ENCODE data around the gene OXSR1.
A peak's percentile ranks its signal among the peaks of the same experiment; 100 is the strongest.

The OXSR1 gene

DNA sequence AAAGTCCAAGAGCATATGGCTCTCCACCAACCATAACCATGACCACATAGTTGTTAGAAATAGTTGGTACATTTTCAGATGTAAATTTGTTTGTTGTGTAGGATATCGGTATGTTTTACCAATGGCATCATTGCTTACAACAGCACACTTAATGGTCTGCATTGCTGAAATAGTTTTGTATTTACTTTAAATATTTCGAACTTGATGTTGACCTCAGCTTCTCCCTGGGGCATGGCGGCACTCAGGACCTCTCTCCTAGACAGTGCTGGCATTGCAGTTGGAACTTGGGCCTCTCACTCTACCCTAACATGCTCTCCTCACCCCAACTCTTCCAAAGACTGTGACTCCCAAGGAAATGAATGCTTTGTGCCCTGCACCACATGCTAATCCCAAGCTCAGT, 105.3 kb downstream of the OXSR1 start:
- DNase-seq (ENCODE audit: low read depth), result peak; percentile 13
- H3K4me3 ChIP-seq (ENCODE audit: low read depth, low read length), result no peak overlapping the region
- TF ChIP-seq, protein P1, sequence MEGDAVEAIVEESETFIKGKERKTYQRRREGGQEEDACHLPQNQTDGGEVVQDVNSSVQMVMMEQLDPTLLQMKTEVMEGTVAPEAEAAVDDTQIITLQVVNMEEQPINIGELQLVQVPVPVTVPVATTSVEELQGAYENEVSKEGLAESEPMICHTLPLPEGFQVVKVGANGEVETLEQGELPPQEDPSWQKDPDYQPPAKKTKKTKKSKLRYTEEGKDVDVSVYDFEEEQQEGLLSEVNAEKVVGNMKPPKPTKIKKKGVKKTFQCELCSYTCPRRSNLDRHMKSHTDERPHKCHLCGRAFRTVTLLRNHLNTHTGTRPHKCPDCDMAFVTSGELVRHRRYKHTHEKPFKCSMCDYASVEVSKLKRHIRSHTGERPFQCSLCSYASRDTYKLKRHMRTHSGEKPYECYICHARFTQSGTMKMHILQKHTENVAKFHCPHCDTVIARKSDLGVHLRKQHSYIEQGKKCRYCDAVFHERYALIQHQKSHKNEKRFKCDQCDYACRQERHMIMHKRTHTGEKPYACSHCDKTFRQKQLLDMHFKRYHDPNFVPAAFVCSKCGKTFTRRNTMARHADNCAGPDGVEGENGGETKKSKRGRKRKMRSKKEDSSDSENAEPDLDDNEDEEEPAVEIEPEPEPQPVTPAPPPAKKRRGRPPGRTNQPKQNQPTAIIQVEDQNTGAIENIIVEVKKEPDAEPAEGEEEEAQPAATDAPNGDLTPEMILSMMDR (conservative IDR thresholded peaks at IDR 0.05; ENCODE audit: low read depth, low read length), result no peak

DNA sequence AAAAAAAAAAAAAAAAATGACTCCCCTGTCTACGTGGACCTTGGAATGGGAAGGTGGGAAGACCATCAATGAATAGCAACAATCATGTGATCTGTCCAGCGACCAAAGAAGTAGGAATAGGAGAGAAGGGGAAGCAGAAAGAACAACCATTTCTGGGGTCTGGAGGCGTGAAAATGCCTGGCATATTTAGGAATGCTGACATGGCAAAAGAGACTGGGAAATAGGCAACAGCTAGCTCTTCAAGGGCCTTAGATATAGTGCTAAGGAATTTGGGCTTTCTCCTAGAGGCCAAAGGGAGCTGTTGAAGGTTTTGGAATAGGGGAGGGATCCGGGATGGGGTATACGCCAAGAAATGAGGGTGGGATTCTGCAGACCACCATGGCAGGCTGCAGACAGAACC, 106.2 kb downstream of the OXSR1 start:
- H3K4me3 ChIP-seq (ENCODE audit: low read depth, low read length), result no peak overlapping the region
- DNase-seq (ENCODE audit: low read depth), result no peak
- TF ChIP-seq, protein P1 (conservative IDR thresholded peaks at IDR 0.05; ENCODE audit: low read depth, low read length), result no peak

DNA sequence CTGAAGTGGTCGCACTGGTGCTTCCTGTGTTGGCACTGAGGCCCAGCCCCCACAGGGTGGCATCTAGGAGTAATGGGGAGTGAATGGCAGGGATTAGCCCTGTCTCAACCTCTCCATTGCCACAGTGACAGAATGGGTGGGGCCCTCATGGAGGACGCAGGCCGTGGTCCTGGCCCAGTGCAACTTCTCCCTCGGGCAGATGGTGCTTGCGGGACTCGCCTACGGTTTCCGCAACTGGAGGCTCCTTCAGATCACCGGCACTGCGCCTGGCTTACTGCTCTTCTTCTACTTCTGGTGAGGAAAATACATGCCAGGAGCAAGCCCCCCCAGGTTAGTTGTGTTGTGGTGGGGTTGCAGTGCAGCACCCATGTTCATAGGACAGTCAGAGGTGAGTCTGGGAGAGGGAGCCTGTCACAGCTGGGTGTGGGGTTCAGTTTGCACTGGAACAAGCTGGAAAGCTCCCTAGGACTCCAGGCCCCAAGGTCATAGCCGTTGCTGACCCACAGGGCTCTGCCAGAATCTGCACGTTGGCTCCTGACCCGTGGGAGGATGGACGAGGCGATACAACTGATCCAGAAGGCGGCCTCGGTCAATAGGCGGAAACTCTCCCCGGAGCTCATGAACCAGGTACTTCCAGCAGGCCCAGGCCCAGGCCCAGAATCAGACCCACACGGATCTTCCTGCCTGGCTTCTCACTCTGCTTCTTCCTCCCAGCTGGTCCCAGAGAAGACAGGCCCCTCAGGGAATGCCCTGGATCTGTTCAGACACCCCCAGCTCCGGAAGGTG, 109.7 kb downstream of the OXSR1 start:
- TF ChIP-seq, protein P1 (conservative IDR thresholded peaks at IDR 0.05; ENCODE audit: low read depth, low read length), result no peak
- no peak overlapping the region for H3K4me3 ChIP-seq (ENCODE audit: low read depth, low read length)
- DNase-seq (ENCODE audit: low read depth), result no peak

DNA sequence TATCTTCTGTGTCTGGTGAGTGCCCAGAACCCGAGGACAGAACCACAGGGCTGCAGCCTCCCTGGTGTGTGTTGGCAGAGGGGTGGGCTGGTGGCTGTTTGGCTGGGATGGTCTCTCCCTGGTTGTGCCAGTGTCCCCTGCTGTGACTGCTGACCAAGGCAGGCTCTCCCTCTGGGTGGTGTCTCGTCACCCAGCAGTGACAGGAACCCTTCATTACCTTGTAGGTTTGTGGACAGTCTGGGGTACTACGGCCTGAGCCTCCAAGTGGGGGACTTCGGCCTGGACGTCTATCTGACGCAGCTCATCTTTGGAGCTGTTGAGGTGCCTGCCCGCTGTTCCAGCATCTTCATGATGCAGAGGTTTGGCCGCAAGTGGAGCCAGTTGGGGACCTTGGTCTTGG, 110.3 kb downstream of the OXSR1 start:
- no peak for DNase-seq (ENCODE audit: low read depth)
- H3K4me3 ChIP-seq (ENCODE audit: low read depth, low read length), result no peak overlapping the region
- TF ChIP-seq, protein P1 (conservative IDR thresholded peaks at IDR 0.05; ENCODE audit: low read depth, low read length), result no peak

DNA sequence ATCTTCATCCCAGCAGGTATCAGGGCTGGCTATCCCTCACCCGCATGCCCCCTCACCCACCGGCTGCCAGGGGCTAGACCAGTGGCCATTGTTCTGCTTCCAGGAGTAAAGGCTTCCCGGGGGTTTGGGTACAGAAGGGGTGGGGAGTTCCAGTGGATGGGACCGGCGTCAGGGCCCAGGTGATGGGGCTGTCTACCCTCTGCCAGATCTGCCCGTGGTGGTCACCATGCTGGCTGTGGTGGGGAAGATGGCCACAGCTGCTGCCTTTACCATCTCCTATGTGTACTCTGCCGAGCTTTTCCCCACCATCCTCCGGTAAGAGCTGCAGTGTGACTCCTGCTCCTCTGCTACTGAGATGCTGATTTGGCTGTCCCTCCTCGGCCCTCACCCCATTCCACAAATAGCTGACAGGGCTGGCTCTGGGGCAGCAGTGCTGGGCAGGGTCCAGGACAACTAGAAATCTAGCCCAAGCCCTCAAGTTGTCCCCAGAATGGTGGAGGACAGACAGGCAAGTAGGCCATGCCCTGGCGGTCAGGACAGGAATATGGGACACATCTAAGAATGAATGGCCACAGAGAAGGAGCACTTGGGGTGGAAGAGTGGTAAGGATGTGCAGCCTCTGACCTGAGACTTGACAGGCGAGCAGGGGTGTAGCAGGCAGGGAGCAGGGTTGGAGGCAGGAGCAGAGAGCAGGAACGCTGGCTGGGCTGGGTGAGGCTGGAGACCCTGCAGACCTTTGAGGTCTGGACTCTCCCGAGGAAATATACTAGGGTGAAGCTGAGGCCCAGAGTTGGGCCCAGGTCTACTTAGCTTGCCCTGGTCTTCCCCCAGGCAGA, 111.0 kb downstream of the OXSR1 start:
- TF ChIP-seq, protein P1 (conservative IDR thresholded peaks at IDR 0.05; ENCODE audit: low read depth, low read length), result no peak
- H3K4me3 ChIP-seq (ENCODE audit: low read depth, low read length), result no peak overlapping the region
- DNase-seq (ENCODE audit: low read depth), result no peak

DNA sequence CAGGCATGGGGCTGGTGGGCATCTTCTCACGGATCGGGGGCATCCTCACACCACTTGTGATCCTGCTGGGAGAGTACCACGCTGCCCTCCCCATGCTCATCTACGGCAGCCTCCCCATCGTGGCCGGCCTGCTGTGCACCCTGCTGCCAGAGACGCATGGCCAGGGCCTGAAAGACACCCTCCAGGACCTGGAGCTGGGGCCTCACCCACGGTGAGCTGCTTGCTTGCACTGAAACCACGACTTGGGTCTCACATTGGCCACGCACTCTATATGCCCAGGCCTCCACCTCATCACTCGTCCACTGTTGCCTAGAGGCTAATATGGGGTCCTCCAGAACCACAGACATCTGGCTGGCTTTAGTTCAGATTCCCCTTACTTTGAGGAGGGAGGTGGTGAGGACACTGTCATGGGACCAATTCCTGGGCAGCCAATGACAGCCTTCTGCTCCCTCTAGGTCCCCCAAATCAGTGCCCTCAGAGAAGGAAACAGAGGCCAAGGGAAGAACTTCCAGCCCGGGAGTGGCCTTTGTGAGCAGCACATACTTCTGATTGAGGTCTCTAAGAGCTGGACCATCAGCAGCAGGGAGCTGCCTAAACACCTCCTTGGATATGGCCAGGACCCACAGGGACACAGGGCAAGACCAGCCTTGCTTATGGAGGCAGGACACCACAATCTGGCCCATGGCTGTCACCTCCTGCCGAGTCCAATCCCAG, 111.7 kb downstream of the OXSR1 start:
- no peak overlapping the region for H3K4me3 ChIP-seq (ENCODE audit: low read depth, low read length)
- TF ChIP-seq, protein P1 (conservative IDR thresholded peaks at IDR 0.05; ENCODE audit: low read depth, low read length), result no peak
- no peak for DNase-seq (ENCODE audit: low read depth)

Measured in choroid plexus epithelial cell (primary cell).